Adrenal gland (tissue), 19 donors: ENCODE data around the gene LAMA4. TPM values are rescaled to one million over a fixed set of nuclear protein-coding genes. Genes with fewer than 3 reads are reported as not detected.
A peak's percentile ranks its signal among the peaks of the same experiment; 100 is the strongest.

ENCODE experiments used
- DNase-seq, 7 donors: peaks; one replicate each; pipeline ENCODE4 v3.0.0-alpha.2; 2019 to 2020
- H3K27ac ChIP-seq, 5 donors: fragments of 200-600 bp; sonication (generic) in 4 of 5; 1 replicate in 3 of 5; 2 replicates in 2 of 5; pipeline versions ENCODE4 v1.5.1 to v1.8.0; 2016 to 2020; ENCODE audit warnings: mild to moderate bottlenecking in 1 of 5
- H3K27me3 ChIP-seq: fragments of 200-600 bp; 2 replicates; pipeline ENCODE4 v1.8.0; 2021
- H3K36me3 ChIP-seq, 2 donors: fragments of 200-600 bp; replicated peaks in 1 of 2; 1 replicate in 1 of 2; 2 replicates in 1 of 2; pipeline versions ENCODE4 v1.5.1 to v1.8.0; 2018 to 2022
- H3K4me1 ChIP-seq, 2 donors: fragments of 200-600 bp; replicated peaks in 1 of 2; 1 replicate in 1 of 2; 2 replicates in 1 of 2; pipeline versions ENCODE4 v1.5.1 to v1.8.0; 2018 to 2021
- H3K4me3 ChIP-seq, 4 donors: fragments of 200-600 bp; sonication (generic) in 3 of 4; one replicate each; pipeline ENCODE4 v1.5.1; 2016 to 2018
- H3K9me3 ChIP-seq, 3 donors: fragments of 200-600 bp; sonication (generic) in 1 of 3; replicated peaks in 1 of 3; 1 replicate in 2 of 3; 2 replicates in 1 of 3; pipeline versions ENCODE4 v1.5.1 to v1.8.0; 2016 to 2021
- POLR2A ChIP-seq, 2 donors: fragments of 450-650 bp; IDR thresholded peaks; one replicate each; pipeline ENCODE4 v1.6.1; 2017; ENCODE audit warnings: antibody characterized with exemption in 2 of 2, mild to moderate bottlenecking in 2 of 2, moderate library complexity in 1 of 2
- WGBS, 4 donors: extraction: QIAGEN DNeasy Blood & Tissue Kit in 2 of 4; methylation state at CpG; one replicate each; pipeline versions ENCODE4 v1.1.5 to v1.1.7; 2013 to 2017; 5-methylcytosine and 5-hydroxymethylcytosine counted together
- intact Hi-C, 2 donors: fragments of 100-400 bp; cut with DNase I; formaldehyde crosslinking; loops; one replicate each; pipeline versions ENCODE4 v1.14.1 to v1.15.0; 2022 to 2023
- long read RNA-seq, 10 donors: library from polyadenylated mRNA in 3 of 10; unstranded in 2 of 10; stranded (forward) in 1 of 10; transcript quantifications; one replicate each; pipeline ENCODE4 v2.0.0 and lab custom pipeline, GENCODE V29; 2021 to 2026
- polyA plus RNA-seq, 3 donors: library from polyadenylated mRNA; stranded (reverse); fragments of 200-250 nt in 2 of 3; fragments of 350-450 nt in 1 of 3; fragmentation: Illumina TruSeq in 1 of 3; extraction: RNeasy Lipid Tissue Mini Kit (QIAGEN cat#74804) in 1 of 3; gene quantifications; one replicate each; pipeline ENCODE4 v1.2.3, GENCODE V29; 2013 to 2014
- total RNA-seq, 9 donors: library from RNA; depleted of rRNA in 4 of 9; stranded (reverse); fragments of >200 nt in 4 of 9; fragments of 120-200 nt in 1 of 9; fragmentation: NEBNext Ultra II Directional in 1 of 9; extraction: Animal tissue kit (Norgen Biotek cat#: 25700) in 1 of 9; gene quantifications; one replicate each; pipeline versions ENCODE4 v1.1.0 to v1.2.4, GENCODE V29; 2013 to 2023
- TF ChIP-seq, protein P1 (sequence below), 6 experiments: fragments of 450-650 bp in 4 of 6; fragments of 200-600 bp in 2 of 6; sonication (generic) in 1 of 6; IDR thresholded peaks; 1 replicate in 5 of 6; 2 replicates in 1 of 6; pipeline versions ENCODE4 v1.5.1 to v1.8.0; 2016 to 2021; ENCODE audit warnings: antibody characterized with exemption in 6 of 6, mild to moderate bottlenecking in 2 of 6, moderate library complexity in 1 of 6
- donor health status: healthy with polysubstance abuse.
- donor health status: Bipolar disorder and iron deficiency.
- donor health status: DM: yes; HTN: yes; CAD: no.
- donor health status: DM: no; HTN: no; CAD: no.
- donor health status: DM: no; HTN: no; CAD: no.
- donor health status: DM: yes; HTN: yes; CAD: no.

Gene LAMA4, protein sequence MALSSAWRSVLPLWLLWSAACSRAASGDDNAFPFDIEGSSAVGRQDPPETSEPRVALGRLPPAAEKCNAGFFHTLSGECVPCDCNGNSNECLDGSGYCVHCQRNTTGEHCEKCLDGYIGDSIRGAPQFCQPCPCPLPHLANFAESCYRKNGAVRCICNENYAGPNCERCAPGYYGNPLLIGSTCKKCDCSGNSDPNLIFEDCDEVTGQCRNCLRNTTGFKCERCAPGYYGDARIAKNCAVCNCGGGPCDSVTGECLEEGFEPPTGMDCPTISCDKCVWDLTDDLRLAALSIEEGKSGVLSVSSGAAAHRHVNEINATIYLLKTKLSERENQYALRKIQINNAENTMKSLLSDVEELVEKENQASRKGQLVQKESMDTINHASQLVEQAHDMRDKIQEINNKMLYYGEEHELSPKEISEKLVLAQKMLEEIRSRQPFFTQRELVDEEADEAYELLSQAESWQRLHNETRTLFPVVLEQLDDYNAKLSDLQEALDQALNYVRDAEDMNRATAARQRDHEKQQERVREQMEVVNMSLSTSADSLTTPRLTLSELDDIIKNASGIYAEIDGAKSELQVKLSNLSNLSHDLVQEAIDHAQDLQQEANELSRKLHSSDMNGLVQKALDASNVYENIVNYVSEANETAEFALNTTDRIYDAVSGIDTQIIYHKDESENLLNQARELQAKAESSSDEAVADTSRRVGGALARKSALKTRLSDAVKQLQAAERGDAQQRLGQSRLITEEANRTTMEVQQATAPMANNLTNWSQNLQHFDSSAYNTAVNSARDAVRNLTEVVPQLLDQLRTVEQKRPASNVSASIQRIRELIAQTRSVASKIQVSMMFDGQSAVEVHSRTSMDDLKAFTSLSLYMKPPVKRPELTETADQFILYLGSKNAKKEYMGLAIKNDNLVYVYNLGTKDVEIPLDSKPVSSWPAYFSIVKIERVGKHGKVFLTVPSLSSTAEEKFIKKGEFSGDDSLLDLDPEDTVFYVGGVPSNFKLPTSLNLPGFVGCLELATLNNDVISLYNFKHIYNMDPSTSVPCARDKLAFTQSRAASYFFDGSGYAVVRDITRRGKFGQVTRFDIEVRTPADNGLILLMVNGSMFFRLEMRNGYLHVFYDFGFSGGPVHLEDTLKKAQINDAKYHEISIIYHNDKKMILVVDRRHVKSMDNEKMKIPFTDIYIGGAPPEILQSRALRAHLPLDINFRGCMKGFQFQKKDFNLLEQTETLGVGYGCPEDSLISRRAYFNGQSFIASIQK (N-terminal part only)
- total RNA-seq (100 to 1,000 TPM in 1 of 9 donors, 10 to 100 TPM in 8; 10.6 to 102 (median 23.9) TPM), polyA plus RNA-seq (10 to 100 TPM in 2 of 3 donors, 1 to 10 TPM in 1; 7.5 to 31.9 (median 19.4) TPM)
- long read RNA-seq, donor 1, full-length matches to known transcripts, result 7 of 7 reads
- long read RNA-seq, donor 1, partial matches to known transcripts, result 0 of 7 reads
- long read RNA-seq, donor 1, other reads (novel, unspliced or antisense), result 0 of 7 reads
- long read RNA-seq, donor 2, full-length matches to known transcripts, result 5 of 5 reads
- long read RNA-seq, donor 2, partial matches to known transcripts, result 0 of 5 reads
- long read RNA-seq, donor 2, other reads (novel, unspliced or antisense), result 0 of 5 reads
- long read RNA-seq, donor 3, full-length matches to known transcripts, result 5 of 5 reads
- long read RNA-seq, donor 3, partial matches to known transcripts, result 0 of 5 reads
- long read RNA-seq, donor 3, other reads (novel, unspliced or antisense), result 0 of 5 reads
- long read RNA-seq, donor 4, partial matches to known transcripts, result 2 of 2 reads
- long read RNA-seq, donor 4, other reads (novel, unspliced or antisense), result 0 of 2 reads
- long read RNA-seq, donor 5, full-length matches to known transcripts, result 4 of 11 reads
- long read RNA-seq, donor 5, partial matches to known transcripts, result 7 of 11 reads
- long read RNA-seq, donor 5, other reads (novel, unspliced or antisense), result 0 of 11 reads
- long read RNA-seq, donor 6, partial matches to known transcripts, result 2 of 4 reads
- long read RNA-seq, donor 6, other reads (novel, unspliced or antisense), result 0 of 4 reads
- long read RNA-seq, donor 7, transcript LAMA4-203 (2 exons, 1,061 nt), result major isoform, 5 of 9 reads
- long read RNA-seq, donor 7, partial matches to known transcripts, result 0 of 9 reads
- long read RNA-seq, donor 7, other reads (novel, unspliced or antisense), result 0 of 9 reads
- long read RNA-seq, donor 8, full-length matches to known transcripts, result 6 of 6 reads
- long read RNA-seq, donor 8, partial matches to known transcripts, result 0 of 6 reads
- long read RNA-seq, donor 8, other reads (novel, unspliced or antisense), result 0 of 6 reads
- long read RNA-seq, donor 9, partial matches to known transcripts, result 0 of 2 reads
- long read RNA-seq, donor 9, other reads (novel, unspliced or antisense), result 0 of 2 reads
- long read RNA-seq, donor 10, transcript LAMA4-209 (2 exons, 645 nt), result major isoform, 5 of 8 reads
- long read RNA-seq, donor 10, partial matches to known transcripts, result 0 of 8 reads
- long read RNA-seq, donor 10, other reads (novel, unspliced or antisense), result 0 of 8 reads

DNA sequence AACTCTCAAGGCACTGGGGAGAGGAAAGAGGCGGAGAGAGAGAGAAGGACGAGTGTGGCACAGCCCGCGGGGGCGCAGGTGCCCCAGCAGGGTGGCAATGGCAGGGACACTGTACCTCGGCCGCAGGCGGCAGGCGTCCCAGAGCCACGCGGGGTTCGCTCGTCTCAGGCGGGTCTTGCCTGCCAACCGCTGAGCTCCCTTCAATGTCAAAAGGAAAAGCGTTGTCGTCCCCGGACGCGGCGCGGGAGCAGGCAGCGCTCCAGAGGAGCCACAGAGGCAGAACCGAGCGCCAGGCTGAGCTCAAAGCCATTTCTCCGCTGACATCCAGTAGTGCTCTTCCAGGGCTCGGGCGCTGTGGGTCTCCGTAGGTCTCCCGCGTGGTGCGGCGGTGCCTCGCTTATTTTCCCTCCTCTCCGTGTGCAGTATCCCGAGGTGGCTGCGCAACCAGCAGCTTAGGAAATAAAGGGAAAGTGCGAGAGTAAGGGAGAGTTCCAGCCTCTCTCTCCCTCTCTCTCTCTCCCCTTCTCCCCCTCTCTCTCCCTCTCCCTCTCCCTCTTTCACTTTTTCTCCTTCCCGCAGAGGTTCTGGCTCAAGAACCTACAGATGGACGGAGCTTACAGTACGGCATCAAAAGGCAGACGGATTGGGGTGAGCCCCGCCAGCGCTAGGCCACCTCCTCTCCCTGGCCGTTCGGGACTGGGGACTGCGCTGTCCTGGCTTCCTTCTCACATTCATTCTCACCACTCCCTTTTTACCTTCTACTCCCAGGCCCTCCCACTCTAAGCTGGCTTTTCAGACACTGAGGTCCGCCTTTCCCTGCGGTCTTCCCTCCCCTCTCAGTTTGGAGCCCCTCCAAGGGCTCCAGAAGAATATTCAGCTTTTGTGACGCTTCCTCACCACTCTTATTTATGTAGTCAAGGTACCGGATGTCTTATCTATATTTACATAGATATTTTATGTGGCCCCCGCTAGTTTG, at the start of gene LAMA4:
LAMA4 (minus strand) TSS at position 727 of the 976 bp plus-strand sequence; CDS start at position 310, 417 bp downstream.
- no peaks in the 10 kb centered on the region for H3K4me1 ChIP-seq
- DNase-seq, result peak; percentile 22 to 68 (median 32)
- H3K9me3 ChIP-seq, result no peaks in the 10 kb centered on the region
- H3K4me3 ChIP-seq, result peak within 1 kb of the TSS in 2 of 4 donors; percentile 44 to 60
- no peaks in the 10 kb centered on the region for H3K36me3 ChIP-seq
- intact Hi-C loops, result no loop called here
- 3 to 7% (median 5%) methylated on average over 35 to 52 of the region's 52 CpGs for WGBS, 4 donors
- TF ChIP-seq, protein P1, sequence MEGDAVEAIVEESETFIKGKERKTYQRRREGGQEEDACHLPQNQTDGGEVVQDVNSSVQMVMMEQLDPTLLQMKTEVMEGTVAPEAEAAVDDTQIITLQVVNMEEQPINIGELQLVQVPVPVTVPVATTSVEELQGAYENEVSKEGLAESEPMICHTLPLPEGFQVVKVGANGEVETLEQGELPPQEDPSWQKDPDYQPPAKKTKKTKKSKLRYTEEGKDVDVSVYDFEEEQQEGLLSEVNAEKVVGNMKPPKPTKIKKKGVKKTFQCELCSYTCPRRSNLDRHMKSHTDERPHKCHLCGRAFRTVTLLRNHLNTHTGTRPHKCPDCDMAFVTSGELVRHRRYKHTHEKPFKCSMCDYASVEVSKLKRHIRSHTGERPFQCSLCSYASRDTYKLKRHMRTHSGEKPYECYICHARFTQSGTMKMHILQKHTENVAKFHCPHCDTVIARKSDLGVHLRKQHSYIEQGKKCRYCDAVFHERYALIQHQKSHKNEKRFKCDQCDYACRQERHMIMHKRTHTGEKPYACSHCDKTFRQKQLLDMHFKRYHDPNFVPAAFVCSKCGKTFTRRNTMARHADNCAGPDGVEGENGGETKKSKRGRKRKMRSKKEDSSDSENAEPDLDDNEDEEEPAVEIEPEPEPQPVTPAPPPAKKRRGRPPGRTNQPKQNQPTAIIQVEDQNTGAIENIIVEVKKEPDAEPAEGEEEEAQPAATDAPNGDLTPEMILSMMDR (IDR thresholded peaks at IDR 0.05), result no peak
- peak; percentile 3 to 34 for TF ChIP-seq POLR2A (IDR thresholded peaks at IDR 0.05)
- H3K27me3 ChIP-seq, result no peaks in the 10 kb centered on the region
- peak within 1 kb of the TSS in 4 of 5 donors; percentile 10 to 85 (median 44) for H3K27ac ChIP-seq

DNA sequence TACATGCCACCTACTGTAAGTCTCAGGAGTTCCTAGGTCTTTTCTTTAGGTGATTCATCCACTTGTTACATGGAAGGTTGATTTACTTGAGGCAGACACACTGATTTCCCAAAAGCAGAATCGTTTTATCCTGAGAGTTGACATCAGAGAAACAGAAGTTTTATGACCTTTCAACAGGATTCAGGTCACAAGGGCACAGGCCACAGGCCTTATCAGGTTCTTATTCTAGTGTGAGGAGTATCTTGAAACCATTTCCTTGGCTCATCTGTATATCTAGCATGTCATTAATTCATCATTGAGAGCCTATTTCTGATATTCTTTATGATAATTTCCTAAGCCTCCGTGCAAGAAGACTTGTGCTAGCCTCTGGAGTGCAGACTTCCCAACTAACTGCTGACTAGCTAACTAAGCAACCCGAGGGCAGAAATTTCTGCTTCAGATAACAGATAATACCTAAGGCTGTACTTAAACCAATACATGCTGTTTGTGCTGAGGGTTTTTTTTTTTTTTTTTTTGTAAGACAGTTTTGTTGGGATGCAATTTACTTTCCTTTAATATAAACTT, 47.9 kb upstream of the LAMA4 start:
- Histone ChIP-seq H3K27ac (no peak overlapping the region), H3K9me3 (no peaks in the 10 kb centered on the region), H3K4me3 (no peak overlapping the region), H3K4me1 (no peaks in the 10 kb centered on the region), H3K27me3 (no peaks in the 10 kb centered on the region), H3K36me3 (no peaks in the 10 kb centered on the region)
- TF ChIP-seq POLR2A (IDR thresholded peaks at IDR 0.05), result no peak
- TF ChIP-seq, protein P1 (IDR thresholded peaks at IDR 0.05), result no peak
- intact Hi-C loops, result no loop called here
- WGBS, 4 donors, result 64 to 69% (median 68%) methylated on average over 3 of the region's 3 CpGs
- no peak for DNase-seq
